ENCODE results near the gene AK2. TPM values are rescaled to one million over a fixed set of nuclear protein-coding genes. Genes with fewer than 3 reads are reported as not detected.

Gene AK2
- total and polyA plus RNA-seq, 3 donors from 2014 or later = 144 to 219 (median 181) TPM

GRCh38 chr1:33061834-33062233 lies 25.2 kb upstream of the AK2 start:
- DNase-seq = no peak
- Histone ChIP-seq H3K36me3 (ENCODE audit: low read depth, missing control alignments) (no peaks in the 10 kb centered on the region), H3K4me1 (peaks cover 4% of the 10 kb centered on the region), H3K4me3 (no peak overlapping the region), H3K9me3 (no peaks in the 10 kb centered on the region), H3K27me3 (no peaks in the 10 kb centered on the region), H3K27ac (no peak overlapping the region)
- intact Hi-C loops (cut with DNase I; ENCODE audit: low total_unique reads) = no loop called here
- TF ChIP-seq POLR2A (IDR thresholded peaks at IDR 0.05) = no peak
- TF ChIP-seq CTCF (IDR thresholded peaks at IDR 0.05) = no peak

GRCh38 chr1:33060579-33061083 lies 23.9 kb upstream of the AK2 start:
- WGBS, 2 donors = 50 to 64% methylated on average over 1 to 2 of the region's 2 CpGs
- intact Hi-C loops (cut with DNase I; ENCODE audit: low total_unique reads) = no loop called here

GRCh38 chr1:33057095-33057494 lies 20.4 kb upstream of the AK2 start:
- TF ChIP-seq POLR2A (IDR thresholded peaks at IDR 0.05) (no peak), CTCF (IDR thresholded peaks at IDR 0.05) (no peak)
- Histone ChIP-seq H3K27me3 (no peaks in the 10 kb centered on the region), H3K27ac (no peak overlapping the region), H3K4me3 (no peak overlapping the region), H3K9me3 (no peaks in the 10 kb centered on the region), H3K36me3 (ENCODE audit: low read depth, missing control alignments) (no peaks in the 10 kb centered on the region), H3K4me1 (peaks cover 7% of the 10 kb centered on the region)
- DNase-seq = no peak
- intact Hi-C loops (cut with DNase I; ENCODE audit: low total_unique reads) = loop anchor here (10.0 kb wide), 1 partner anchor 122 kb away; no protein-coding TSS in a partner anchor
- 86 to 89% methylated on average over 2 of the region's 2 CpGs for WGBS, 2 donors

More at GRCh38 chr1:33060579-33061083, 23.9 kb upstream of the AK2 start:
- Histone ChIP-seq H3K27me3 (no peaks in the 10 kb centered on the region), H3K4me1 (peaks cover 4% of the 10 kb centered on the region), H3K36me3 (ENCODE audit: low read depth, missing control alignments) (no peaks in the 10 kb centered on the region), H3K9me3 (no peaks in the 10 kb centered on the region), H3K4me3 (no peak overlapping the region), H3K27ac (no peak overlapping the region)
- TF ChIP-seq CTCF (IDR thresholded peaks at IDR 0.05) (no peak), POLR2A (IDR thresholded peaks at IDR 0.05) (no peak)
- DNase-seq = no peak

- H3K27ac ChIP-seq = no peak overlapping the region
- no peak overlapping the region for H3K4me3 ChIP-seq
- peaks cover 7% of the 10 kb centered on the region for H3K4me1 ChIP-seq
- 73 to 87% methylated on average over 3 of the region's 3 CpGs for WGBS, 2 donors
- H3K9me3 ChIP-seq = no peaks in the 10 kb centered on the region
- TF ChIP-seq POLR2A (IDR thresholded peaks at IDR 0.05) (no peak), CTCF (IDR thresholded peaks at IDR 0.05) (no peak)
- no peaks in the 10 kb centered on the region for H3K27me3 ChIP-seq
- no peaks in the 10 kb centered on the region for H3K36me3 ChIP-seq (ENCODE audit: low read depth, missing control alignments)
- DNase-seq = no peak
- intact Hi-C loops (cut with DNase I; ENCODE audit: low total_unique reads) = loop anchor here (10.0 kb wide), 1 partner anchor 122 kb away; no protein-coding TSS in a partner anchor
Observed at GRCh38 chr1:33056426-33056825, 19.7 kb upstream of the AK2 start.
